GM12801 (cell line): ENCODE measurements around the gene SEC23IP.

Source experiments
- TF ChIP-seq, protein P1 (sequence below): IDR thresholded peaks from one replicate; pipeline ENCODE4 v1.5.1; 2011; ENCODE audit warnings: control low read depth; ENCODE audit not compliant: insufficient read length; ENCODE audit errors: extremely low read depth

Gene SEC23IP

DNA sequence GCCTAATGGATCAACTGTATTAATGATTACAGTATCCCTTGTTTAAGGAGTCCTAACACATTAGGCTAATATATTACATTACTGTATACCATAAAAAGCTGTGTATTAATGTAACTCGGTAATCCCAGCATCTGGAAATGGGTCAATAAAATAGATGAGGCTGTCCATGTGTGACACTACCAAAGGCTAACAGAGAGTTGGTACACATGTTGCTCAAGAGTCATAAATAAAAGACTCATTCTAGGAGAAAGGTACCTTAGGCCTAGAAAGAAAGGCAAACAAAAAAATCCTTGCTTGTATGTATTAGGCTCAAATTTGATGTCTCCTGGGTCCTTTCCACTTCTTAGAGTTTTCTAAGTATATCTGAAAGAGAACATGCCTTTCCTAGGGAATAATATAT, 34.5 kb upstream of the SEC23IP start:
- TF ChIP-seq, protein P1, sequence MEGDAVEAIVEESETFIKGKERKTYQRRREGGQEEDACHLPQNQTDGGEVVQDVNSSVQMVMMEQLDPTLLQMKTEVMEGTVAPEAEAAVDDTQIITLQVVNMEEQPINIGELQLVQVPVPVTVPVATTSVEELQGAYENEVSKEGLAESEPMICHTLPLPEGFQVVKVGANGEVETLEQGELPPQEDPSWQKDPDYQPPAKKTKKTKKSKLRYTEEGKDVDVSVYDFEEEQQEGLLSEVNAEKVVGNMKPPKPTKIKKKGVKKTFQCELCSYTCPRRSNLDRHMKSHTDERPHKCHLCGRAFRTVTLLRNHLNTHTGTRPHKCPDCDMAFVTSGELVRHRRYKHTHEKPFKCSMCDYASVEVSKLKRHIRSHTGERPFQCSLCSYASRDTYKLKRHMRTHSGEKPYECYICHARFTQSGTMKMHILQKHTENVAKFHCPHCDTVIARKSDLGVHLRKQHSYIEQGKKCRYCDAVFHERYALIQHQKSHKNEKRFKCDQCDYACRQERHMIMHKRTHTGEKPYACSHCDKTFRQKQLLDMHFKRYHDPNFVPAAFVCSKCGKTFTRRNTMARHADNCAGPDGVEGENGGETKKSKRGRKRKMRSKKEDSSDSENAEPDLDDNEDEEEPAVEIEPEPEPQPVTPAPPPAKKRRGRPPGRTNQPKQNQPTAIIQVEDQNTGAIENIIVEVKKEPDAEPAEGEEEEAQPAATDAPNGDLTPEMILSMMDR: no peak

DNA sequence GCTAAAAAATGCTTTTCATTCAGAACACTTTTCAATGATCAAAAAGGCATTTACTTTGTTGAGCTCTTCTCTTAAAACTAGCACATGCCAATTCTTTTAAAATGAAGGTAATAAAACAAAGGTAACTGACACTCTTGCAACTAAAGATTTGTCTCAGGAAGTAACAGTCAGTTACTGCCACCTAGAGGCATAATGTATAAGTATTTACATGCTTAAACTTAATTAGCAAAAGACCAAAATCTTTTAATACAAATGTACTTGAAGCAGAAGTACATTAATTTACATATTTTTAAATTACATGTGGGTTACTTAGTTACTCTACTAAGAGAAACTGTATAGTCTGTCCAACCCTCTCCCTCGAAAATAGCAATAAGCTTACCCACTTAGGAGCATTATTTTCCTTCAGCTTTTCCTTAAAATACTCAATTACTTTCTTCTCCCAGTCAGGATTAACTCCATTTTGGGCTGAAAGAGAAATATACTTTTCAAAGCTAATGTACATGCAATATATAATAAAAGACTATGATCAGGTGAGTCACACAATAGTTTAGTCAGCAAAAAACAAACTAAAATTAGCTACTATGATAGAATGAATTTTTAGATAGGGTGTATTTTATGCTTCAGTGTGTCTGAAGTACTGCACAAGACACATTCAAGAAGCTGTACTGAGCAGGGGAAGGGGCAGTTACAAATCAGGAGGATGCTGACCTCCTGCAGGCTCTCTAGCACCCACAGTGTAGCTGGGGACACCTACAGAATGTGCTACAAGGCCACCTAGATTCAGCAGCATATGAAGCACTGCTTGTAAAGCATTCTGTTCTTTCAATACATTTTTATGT, 32.9 kb upstream of the SEC23IP start:
- TF ChIP-seq, protein P1: no peak

DNA sequence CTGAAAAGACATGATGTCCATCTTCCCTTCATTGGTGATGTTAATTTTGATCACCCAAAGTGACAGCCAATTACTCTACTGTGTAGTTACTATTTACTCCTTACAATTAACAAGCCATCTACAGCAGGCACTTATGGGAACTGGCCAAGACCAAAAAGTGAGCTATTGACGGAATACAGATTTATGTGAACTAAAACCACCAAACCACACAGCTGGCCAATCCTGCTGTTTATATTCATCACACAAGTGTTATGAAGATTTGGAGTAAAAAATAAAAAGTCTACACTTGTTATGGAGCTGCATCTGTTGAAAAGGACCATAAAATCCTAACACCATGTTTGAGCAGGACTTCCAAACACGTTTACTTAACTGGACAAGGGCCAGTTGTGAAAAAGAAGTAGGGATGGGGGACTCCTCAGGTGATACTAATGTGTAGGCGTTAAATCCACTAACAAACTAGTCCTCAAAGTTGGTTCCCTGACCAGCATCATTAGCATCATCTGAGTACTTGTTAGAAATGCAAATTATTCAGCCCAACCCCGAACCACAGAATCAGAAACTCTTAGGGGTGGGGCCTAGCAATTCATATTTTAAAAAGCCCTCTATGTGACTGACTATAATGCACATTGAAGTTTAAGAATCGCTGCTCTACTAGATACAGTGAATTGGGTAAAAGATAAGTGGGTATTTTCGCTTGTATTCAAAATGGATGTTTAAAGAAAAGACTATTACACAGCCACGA, 31.5 kb upstream of the SEC23IP start:
- TF ChIP-seq, protein P1: no peak

DNA sequence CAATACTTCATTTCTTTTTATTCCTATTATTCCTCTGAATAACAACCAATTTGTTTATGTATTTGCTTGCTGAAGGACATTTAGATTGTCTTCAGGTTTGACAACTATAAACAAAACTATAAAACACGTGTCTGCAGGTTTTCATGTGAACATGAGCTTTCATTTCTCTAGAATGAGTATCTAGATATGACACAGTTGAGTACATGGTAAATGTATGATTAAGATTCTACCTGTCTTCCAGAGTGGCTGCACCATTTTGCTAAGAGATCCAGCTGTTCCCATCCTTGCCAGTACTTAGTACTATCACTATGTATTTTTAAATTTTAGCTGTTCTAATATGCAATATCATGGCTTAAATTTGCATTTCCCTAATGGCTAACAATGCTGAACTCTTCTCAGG, 30.0 kb upstream of the SEC23IP start:
- TF ChIP-seq, protein P1: no peak

DNA sequence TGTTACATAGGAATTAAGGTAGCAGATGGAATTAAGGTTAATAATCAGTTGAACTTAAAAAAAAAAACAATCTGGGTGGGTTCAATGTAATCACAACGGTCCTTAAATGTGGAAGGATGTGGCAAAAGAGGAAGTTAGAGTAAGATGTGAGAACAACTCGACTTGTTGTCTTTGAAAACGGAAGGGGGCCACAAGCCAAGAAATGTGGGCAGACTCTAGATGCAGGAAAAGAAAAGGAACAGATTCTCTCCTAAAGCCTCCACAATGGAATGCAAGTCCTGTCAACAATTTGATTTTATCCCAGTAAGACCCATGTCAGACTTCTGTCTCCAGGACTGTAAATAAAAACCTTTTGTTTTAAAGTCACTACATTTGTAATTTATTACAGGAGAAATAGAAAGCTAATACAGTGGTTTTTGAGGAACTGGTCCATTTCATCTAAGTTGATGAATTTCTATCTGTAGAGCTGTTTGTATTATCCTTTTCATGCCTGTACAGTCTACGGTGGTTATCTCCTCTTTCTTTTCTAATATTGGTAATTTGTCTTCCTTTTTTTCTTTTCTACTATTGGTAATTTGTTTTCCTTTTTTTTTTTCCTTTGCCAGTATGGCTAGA, 28.5 kb upstream of the SEC23IP start:
- TF ChIP-seq, protein P1: no peak

DNA sequence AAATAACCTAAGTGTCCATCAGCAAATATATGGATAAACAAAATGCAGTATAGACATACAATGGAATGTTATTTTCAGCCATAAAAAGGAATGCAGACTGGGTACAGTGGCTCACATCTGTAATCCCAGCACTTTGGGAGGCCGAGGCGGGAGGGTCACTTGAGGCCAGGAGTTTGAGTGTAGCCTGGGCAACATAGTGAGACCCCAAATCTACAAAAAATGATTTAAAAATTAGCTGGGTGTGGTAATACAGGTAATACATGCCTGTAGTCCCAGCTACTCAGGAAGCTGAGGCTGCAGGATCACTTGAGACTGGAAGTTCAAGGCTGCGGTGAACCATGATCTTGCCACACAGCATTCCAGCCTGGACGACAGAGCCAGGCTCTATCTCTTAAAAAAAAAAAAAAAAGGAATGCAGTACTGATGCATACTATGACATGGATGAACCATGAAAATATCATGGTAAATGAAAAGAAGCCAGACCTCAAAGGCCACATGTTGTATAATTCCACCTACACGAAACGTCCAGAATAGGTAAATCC, 26.8 kb upstream of the SEC23IP start:
- TF ChIP-seq, protein P1: no peak

DNA sequence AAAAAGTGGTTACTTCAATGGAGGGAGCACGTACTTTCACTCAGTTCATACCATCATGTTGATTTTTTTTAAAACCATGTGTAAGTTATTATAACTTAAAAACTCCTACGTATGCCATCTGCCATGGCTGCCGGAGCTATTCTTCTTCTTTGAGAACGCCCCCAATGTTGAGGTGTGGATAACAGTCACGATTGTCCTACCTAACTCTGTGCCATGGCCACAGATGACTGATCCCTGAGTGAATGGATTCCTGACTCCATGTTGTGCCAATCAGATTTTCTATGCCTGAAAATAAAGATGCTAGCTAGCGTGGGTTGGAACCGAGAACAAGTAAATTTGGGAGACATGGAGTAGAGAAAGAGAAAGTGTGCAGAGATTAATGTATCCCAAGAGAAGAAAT, 25.2 kb upstream of the SEC23IP start:
- TF ChIP-seq, protein P1: no peak
